A549 (cell line): Measurements from ENCODE around the gene FGFR3. TPM values are rescaled to one million over a fixed set of nuclear protein-coding genes. Genes with fewer than 3 reads are reported as not detected.
A peak's percentile ranks its signal among the peaks of the same experiment; 100 is the strongest.

Experiments
- ATAC-seq, 2 experiments: fragments of 200-7000 bp in 1 of 2; fragments of >200 bp in 1 of 2; cut with Nextera tagmentation in 1 of 2; cut with Tn5 transposase in 1 of 2; 3 replicates each; pipeline versions ENCODE4 v1.8.0 to v1.9.1; 2018 to 2020; ENCODE audit warnings: mild to moderate bottlenecking in 1 of 2, moderate library complexity in 1 of 2
- CTCF ChIA-PET: fragments of 300-600 bp; sonication (Branson Sonifier 250); formaldehyde crosslinking; extraction: SDS; loops from one replicate; lab custom pipeline; 2021; ENCODE audit warnings: antibody characterized with exemption, inconsistent platforms; lab: Yijun Ruan, JAX
- POLR2A ChIA-PET: fragments of 350-600 bp; formaldehyde crosslinking; extraction: SDS; loops from one replicate; lab custom pipeline; 2021; ENCODE audit warnings: antibody characterized with exemption, inconsistent platforms; lab: Yijun Ruan, JAX
- DNase-seq, 2 experiments: peaks; one replicate each; pipeline versions ENCODE4 v3.0.0 to v3.0.0-alpha.2; 2011 to 2016; ENCODE audit warnings: low read depth in 1 of 2, low spot score in 1 of 2
- FAIRE-seq: peaks from 2 replicates; lab custom pipeline; 2011; peaks lifted over from hg19 to GRCh38; lab: Jason Lieb, UNC
- H3K27ac ChIP-seq, 2 experiments: fragments of >200 bp; sonication (Bioruptor Twin); formaldehyde crosslinking; 3 replicates each; pipeline ENCODE4 v1.5.1; 2016 to 2017
- H3K4me1 ChIP-seq: fragments of >200 bp; sonication (Bioruptor Twin); formaldehyde crosslinking; 3 replicates; pipeline ENCODE4 v1.6.1; 2016
- H3K4me2 ChIP-seq: fragments of >200 bp; sonication (Bioruptor Twin); formaldehyde crosslinking; 3 replicates; pipeline ENCODE4 v1.6.1; 2016
- H3K4me3 ChIP-seq: fragments of >200 bp; sonication (Bioruptor Twin); formaldehyde crosslinking; 3 replicates; pipeline ENCODE4 v1.5.1; 2016
- H3K9me3 ChIP-seq: fragments of >200 bp; sonication (Bioruptor Twin); formaldehyde crosslinking; 3 replicates; pipeline ENCODE4 v1.6.1; 2016
- BHLHE40 ChIP-seq: IDR thresholded peaks from 2 replicates; pipeline ENCODE4 v1.6.1; 2012; ENCODE audit warnings: low read depth, low read length, inconsistent platforms
- CBX2 ChIP-seq: fragments of 200-600 bp; sonication (generic); IDR thresholded peaks from 2 replicates; pipeline ENCODE4 v1.6.1; 2016; ENCODE audit warnings: low read depth, mild to moderate bottlenecking, borderline replicate concordance
- CBX8 ChIP-seq: fragments of 200-600 bp; sonication (generic); IDR thresholded peaks from 2 replicates; pipeline ENCODE4 v1.6.1; 2016
- ESRRA ChIP-seq: fragments of 150-350 bp; IDR thresholded peaks from 2 replicates; pipeline ENCODE4 v1.6.1; 2014; ENCODE audit warnings: mild to moderate bottlenecking, low read length, borderline replicate concordance
- HOXB13 ChIP-seq: fragments of 250-450 bp; sonication (Bioruptor Pico); IDR thresholded peaks from 2 replicates; pipeline ENCODE4 v1.5.0; 2020; ENCODE audit warnings: low read depth, mild to moderate bottlenecking, moderate library complexity
- HOXB5 ChIP-seq: fragments of 250-450 bp; sonication (Bioruptor Pico); IDR thresholded peaks from 2 replicates; pipeline ENCODE4 v1.5.0; 2020; ENCODE audit warnings: mild to moderate bottlenecking, moderate library complexity
- JUN ChIP-seq, 2 experiments: fragments of >200 bp; sonication (Bioruptor Twin); formaldehyde crosslinking; IDR thresholded peaks; 2 replicates in 1 of 2; 3 replicates in 1 of 2; pipeline ENCODE4 v1.6.1; 2016 to 2017
- MYC ChIP-seq: IDR thresholded peaks from 2 replicates; pipeline ENCODE4 v1.6.1; 2012; ENCODE audit warnings: mild to moderate bottlenecking, inconsistent platforms, low read length, improper control_type of control experiment, borderline replicate concordance
- POLR2A ChIP-seq: IDR thresholded peaks from 2 replicates; pipeline ENCODE4 v1.6.1; 2012; ENCODE audit warnings: mild to moderate bottlenecking, low read length
- POLR2AphosphoS2 ChIP-seq: conservative IDR thresholded peaks from 2 replicates; pipeline ENCODE4 v1.6.1; 2012; ENCODE audit warnings: low read length, improper control_type of control experiment, inconsistent platforms
- RAD21 ChIP-seq, 2 experiments: fragments of >200 bp in 1 of 2; sonication (Bioruptor Twin) in 1 of 2; formaldehyde crosslinking in 1 of 2; IDR thresholded peaks in 1 of 2; conservative IDR thresholded peaks in 1 of 2; 2 replicates in 1 of 2; 3 replicates in 1 of 2; pipeline ENCODE4 v1.6.1; 2012 to 2018; ENCODE audit warnings: inconsistent platforms in 1 of 2
- RARB ChIP-seq: fragments of 250-450 bp; sonication (Bioruptor Pico); IDR thresholded peaks from 2 replicates; pipeline ENCODE4 v1.8.0; 2021; ENCODE audit warnings: mild to moderate bottlenecking, moderate library complexity
- REST ChIP-seq: fragments of 200-600 bp; sonication (generic); IDR thresholded peaks from 2 replicates; pipeline ENCODE4 v1.6.1; 2016; ENCODE audit warnings: antibody characterized with exemption, mild to moderate bottlenecking, moderate library complexity
- RFX5 ChIP-seq: fragments of 450-650 bp; IDR thresholded peaks from 2 replicates; pipeline ENCODE4 v1.7.1; 2014; ENCODE audit warnings: antibody characterized with exemption, mild to moderate bottlenecking, moderate library complexity
- TFCP2L1 ChIP-seq: fragments of 250-450 bp; sonication (Bioruptor Pico); IDR thresholded peaks from 2 replicates; pipeline ENCODE4 v1.5.0; 2021; ENCODE audit warnings: mild to moderate bottlenecking
- TP53 ChIP-seq: fragments of 250-450 bp; sonication (Bioruptor Pico); IDR thresholded peaks from 2 replicates; pipeline ENCODE4 v1.5.0; 2021; ENCODE audit warnings: mild to moderate bottlenecking, moderate library complexity
- ZFP36 ChIP-seq: fragments of 450-650 bp; IDR thresholded peaks from 2 replicates; pipeline ENCODE4 v1.6.1; 2014; ENCODE audit warnings: borderline replicate concordance; ENCODE audit not compliant: partially characterized antibody
- ZSCAN20 ChIP-seq: fragments of 250-450 bp; sonication (Bioruptor Pico); IDR thresholded peaks from 2 replicates; pipeline ENCODE4 v1.8.0; 2022; ENCODE audit warnings: mild to moderate bottlenecking, moderate library complexity
- WGBS: methylation state at CpG from one replicate; pipeline ENCODE4 v1.1.6; 2017; ENCODE audit errors: missing lambda C conversion rate; 5-methylcytosine and 5-hydroxymethylcytosine counted together
- polyA plus RNA-seq, 4 experiments: library from polyadenylated mRNA; depleted of rRNA in 3 of 4; stranded (reverse); fragments of >200 nt; fragmentation: RNase III in 1 of 4; extraction: RNeasy Plus Mini Kit Qiagen cat#74134 plus additional on column Dnase treatment in 1 of 4; gene quantifications; 2 replicates in 3 of 4; 3 replicates in 1 of 4; pipeline ENCODE4 v1.2.3, GENCODE V29; 2011 to 2017
- TF ChIP-seq, protein P1 (sequence below): fragments of >200 bp; sonication (Bioruptor Twin); formaldehyde crosslinking; IDR thresholded peaks from 3 replicates; pipeline ENCODE4 v1.6.1; 2016
- TF ChIP-seq, protein P2 (sequence below): fragments of >200 bp; sonication (Bioruptor Twin); formaldehyde crosslinking; IDR thresholded peaks from 2 replicates; pipeline ENCODE4 v1.6.1; 2016
- TF ChIP-seq, protein P3 (sequence below): fragments of 250-450 bp; sonication (Bioruptor Pico); IDR thresholded peaks from 2 replicates; pipeline ENCODE4 v1.5.0; 2021; ENCODE audit warnings: mild to moderate bottlenecking, moderate library complexity, borderline replicate concordance

The FGFR3 gene
- polyA plus RNA-seq, 2 of the 4 experiments (the other 2 are of a cell fraction): 1.9 to 4.8 TPM

- TF ChIP-seq, protein P1, sequence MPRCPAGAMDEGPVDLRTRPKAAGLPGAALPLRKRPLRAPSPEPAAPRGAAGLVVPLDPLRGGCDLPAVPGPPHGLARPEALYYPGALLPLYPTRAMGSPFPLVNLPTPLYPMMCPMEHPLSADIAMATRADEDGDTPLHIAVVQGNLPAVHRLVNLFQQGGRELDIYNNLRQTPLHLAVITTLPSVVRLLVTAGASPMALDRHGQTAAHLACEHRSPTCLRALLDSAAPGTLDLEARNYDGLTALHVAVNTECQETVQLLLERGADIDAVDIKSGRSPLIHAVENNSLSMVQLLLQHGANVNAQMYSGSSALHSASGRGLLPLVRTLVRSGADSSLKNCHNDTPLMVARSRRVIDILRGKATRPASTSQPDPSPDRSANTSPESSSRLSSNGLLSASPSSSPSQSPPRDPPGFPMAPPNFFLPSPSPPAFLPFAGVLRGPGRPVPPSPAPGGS: 0 out of 3 replicates have a peak, but pooled peaks have one; percentile 54
- TF ChIP-seq, protein P2, sequence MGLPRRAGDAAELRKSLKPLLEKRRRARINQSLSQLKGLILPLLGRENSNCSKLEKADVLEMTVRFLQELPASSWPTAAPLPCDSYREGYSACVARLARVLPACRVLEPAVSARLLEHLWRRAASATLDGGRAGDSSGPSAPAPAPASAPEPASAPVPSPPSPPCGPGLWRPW: no peak
These were observed at the start of gene FGFR3 (continued) for GRCh38 chr4:1792832-1793495.

DNA sequence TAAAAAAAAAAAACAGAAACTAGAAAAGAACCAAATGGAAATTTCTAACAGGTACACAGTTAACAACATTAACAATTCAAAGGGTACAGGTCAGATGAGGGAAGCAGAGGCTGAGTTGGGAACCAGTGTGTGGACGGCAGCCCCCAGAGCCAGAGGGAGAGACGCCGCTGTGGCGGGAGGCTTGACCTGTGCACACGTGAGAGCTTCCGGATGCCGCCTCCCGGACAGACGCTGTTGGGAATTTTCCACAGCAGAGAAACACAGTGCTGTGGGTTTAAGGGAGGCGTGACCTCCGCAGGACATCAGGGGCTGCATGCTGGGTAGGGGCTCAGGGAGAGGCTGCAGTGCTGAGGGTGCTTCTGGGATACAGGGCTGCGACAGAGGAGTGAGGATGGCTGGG is 49.5 kb upstream of the FGFR3 start:
- CTCF ChIA-PET: interaction anchor here (1.1 to 13.8 kb wide), 4 partner anchors 14 to 69 kb away, joined by 5 to 227 read pairs (median 20); no protein-coding TSS in a partner anchor
- Histone ChIP-seq H3K4me1 (no peaks in the 10 kb centered on the region; the same call in 2 of the 3 replicates), H3K27ac (no peak overlapping the region), H3K9me3 (no peaks in the 10 kb centered on the region)
- ATAC-seq (no peak), FAIRE-seq (no peak)
- POLR2A ChIA-PET: no interaction called here
- 95% methylated on average over 9 of the region's 12 CpGs for WGBS
- TF ChIP-seq HOXB5 (CRISPR knock-in tag): no peak
- no peak for TF ChIP-seq REST
- TF ChIP-seq, protein P3, sequence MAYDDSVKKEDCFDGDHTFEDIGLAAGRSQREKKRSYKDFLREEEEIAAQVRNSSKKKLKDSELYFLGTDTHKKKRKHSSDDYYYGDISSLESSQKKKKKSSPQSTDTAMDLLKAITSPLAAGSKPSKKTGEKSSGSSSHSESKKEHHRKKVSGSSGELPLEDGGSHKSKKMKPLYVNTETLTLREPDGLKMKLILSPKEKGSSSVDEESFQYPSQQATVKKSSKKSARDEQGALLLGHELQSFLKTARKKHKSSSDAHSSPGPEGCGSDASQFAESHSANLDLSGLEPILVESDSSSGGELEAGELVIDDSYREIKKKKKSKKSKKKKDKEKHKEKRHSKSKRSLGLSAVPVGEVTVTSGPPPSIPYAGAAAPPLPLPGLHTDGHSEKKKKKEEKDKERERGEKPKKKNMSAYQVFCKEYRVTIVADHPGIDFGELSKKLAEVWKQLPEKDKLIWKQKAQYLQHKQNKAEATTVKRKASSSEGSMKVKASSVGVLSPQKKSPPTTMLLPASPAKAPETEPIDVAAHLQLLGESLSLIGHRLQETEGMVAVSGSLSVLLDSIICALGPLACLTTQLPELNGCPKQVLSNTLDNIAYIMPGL (CRISPR knock-in tag): no peak
- TF ChIP-seq MYC: no peak
- TF ChIP-seq RARB (CRISPR knock-in tag): no peak
- TF ChIP-seq HOXB13 (CRISPR knock-in tag): no peak
- TF ChIP-seq TFCP2L1 (CRISPR knock-in tag): no peak
- TF ChIP-seq, all 56 proteins: peak for 0
- no peak overlapping the region for H3K4me2 ChIP-seq
- no peak for DNase-seq
- no peak overlapping the region for H3K4me3 ChIP-seq

- DNase-seq (no peak), FAIRE-seq (no peak), ATAC-seq (no peak)
- Histone ChIP-seq H3K9me3 (no peaks in the 10 kb centered on the region), H3K4me1 (no peaks in the 10 kb centered on the region; the same call in 2 of the 3 replicates), H3K4me2 (no peak overlapping the region), H3K27ac (no peak overlapping the region), H3K4me3 (no peak overlapping the region)
- TF ChIP-seq CBX2 (no peak), CBX8 (no peak), POLR2A (no peak), ZSCAN20 (CRISPR knock-in tag) (no peak), REST (no peak), ZFP36 (no peak), ESRRA (no peak), TP53 (CRISPR knock-in tag) (no peak), RAD21 (conservative IDR thresholded peaks at IDR 0.05 in 1 of 2, IDR thresholded peaks at IDR 0.05 in 1 of 2) (no peak), BHLHE40 (no peak), POLR2AphosphoS2 (no peak), JUN (IDR thresholded peaks at IDR 0.05) (no peak), RFX5 (no peak)
- WGBS: 83% methylated on average over 2 of the region's 6 CpGs
- ChIA-PET POLR2A (no interaction called here), CTCF (interaction anchor here (1.1 to 13.8 kb wide), 5 partner anchors 14 to 68 kb away, joined by 5 to 227 read pairs (median 16); no protein-coding TSS in a partner anchor)
These were observed 49.1 kb upstream of the FGFR3 start for GRCh38 chr4:1743975-1744374.
